ENCODE data around the gene MACROD2.

Gene MACROD2

DNA sequence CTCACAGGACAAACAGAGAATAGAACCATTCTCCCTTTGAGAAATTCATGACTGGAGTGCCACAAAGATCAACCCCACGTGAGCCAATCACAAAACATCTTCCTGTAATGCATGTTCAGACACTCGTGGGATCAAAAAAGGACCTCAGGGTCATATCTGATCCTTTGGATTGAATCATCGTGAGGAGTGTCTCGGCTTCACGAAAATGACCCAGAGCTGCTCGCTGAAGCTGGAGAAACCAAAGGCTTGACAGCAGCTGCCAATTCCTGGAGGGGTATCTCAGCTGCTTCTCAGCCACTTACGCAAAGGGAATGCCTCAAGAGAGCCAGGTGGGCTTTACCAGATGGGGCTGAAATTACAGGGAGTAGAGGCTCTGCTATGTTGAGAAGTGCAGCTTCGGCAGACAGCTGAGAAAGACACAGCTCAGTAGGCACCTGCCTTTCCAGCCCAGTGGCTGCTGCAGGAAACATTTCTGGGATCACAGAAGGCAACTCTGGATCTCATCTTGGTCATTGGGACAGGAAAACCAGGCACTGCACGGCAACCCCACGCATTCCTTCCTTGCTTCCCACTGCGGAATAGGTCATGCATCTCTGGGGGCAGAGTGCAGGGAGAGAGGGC, 1764.8 kb downstream of the MACROD2 start:
- DNase-seq (ENCODE audit: low read depth), result no peak
- TF ChIP-seq, protein P1, sequence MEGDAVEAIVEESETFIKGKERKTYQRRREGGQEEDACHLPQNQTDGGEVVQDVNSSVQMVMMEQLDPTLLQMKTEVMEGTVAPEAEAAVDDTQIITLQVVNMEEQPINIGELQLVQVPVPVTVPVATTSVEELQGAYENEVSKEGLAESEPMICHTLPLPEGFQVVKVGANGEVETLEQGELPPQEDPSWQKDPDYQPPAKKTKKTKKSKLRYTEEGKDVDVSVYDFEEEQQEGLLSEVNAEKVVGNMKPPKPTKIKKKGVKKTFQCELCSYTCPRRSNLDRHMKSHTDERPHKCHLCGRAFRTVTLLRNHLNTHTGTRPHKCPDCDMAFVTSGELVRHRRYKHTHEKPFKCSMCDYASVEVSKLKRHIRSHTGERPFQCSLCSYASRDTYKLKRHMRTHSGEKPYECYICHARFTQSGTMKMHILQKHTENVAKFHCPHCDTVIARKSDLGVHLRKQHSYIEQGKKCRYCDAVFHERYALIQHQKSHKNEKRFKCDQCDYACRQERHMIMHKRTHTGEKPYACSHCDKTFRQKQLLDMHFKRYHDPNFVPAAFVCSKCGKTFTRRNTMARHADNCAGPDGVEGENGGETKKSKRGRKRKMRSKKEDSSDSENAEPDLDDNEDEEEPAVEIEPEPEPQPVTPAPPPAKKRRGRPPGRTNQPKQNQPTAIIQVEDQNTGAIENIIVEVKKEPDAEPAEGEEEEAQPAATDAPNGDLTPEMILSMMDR (IDR thresholded peaks at IDR 0.05; ENCODE audit: insufficient read depth, low read depth, low read length, missing control alignments), result no peak
- no peak overlapping the region for H3K4me3 ChIP-seq (ENCODE audit: low read depth, low read length)

DNA sequence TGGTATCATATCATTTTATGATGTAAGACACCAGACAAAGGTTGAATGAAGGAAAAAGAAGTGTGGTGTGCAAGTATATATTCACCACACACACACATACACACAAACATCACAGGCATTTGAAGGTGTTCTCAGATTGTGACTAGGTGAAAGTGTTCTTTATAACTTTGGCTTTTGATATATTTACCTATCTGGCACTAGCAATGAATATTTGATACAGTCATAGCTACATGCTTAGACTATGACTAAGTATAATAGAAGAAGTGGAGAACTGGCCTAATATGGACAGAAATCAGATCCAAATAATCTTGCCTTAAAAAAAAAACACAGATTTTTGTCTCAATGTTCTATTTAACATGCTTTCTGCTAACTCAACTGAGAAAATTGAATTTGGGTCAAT, 1768.0 kb downstream of the MACROD2 start:
- TF ChIP-seq, protein P1 (IDR thresholded peaks at IDR 0.05; ENCODE audit: insufficient read depth, low read depth, low read length, missing control alignments), result no peak
- DNase-seq (ENCODE audit: low read depth), result no peak
- no peak overlapping the region for H3K4me3 ChIP-seq (ENCODE audit: low read depth, low read length)

DNA sequence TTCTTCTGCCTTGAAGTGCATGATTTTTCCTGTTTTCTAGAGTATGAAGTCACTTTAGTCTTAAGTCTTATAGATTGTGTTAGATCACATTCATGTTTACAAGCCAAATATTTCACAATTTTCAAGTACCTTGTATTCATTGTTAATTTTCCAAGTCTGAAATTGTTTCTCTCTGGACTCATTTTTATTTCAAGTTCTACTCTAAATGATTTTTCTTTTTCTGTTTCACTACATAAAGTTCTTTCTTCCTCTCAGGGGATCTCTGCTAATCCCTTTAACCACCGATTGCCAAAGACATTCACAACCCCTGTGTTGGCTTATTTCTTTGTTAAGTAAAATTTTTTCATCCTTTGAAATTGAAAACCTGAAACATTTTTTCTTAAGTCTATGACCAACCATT, 1772.3 kb downstream of the MACROD2 start:
- no peak for DNase-seq (ENCODE audit: low read depth)
- TF ChIP-seq, protein P1 (IDR thresholded peaks at IDR 0.05; ENCODE audit: insufficient read depth, low read depth, low read length, missing control alignments), result no peak
- H3K4me3 ChIP-seq (ENCODE audit: low read depth, low read length), result no peak overlapping the region

DNA sequence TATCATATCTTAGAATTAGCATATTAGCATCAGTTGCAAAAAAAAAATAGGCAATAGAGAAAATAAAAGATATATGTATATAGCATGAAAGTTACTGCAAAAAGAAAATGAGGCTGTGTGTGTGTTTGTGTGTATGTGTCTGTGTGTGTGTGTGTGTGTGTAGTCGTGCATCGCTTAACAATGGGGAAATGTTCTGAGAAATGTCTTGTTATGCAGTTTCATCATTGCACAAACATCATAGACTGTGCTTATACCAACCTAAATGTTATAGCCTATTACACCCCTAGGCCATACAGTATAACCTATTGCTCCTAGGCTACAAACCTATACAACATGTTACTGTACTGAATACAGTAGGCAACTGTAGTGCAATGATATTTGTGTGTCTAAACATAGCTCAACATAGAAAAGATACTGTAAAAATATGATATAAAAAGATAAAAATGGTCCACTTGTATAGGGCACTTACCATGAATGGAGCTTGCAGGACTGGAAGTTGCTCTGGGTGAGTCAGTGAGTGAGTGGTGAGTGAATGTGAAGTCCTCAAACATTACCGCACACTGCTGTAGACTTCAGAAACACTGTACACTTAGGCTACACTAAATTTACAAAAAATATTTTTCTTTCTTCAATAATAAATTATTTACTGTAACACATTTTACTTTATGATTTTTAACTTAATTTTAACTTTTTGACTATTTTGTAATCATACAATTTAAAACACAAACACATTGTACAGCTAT, 1772.9 kb downstream of the MACROD2 start:
- H3K4me3 ChIP-seq (ENCODE audit: low read depth, low read length), result no peak overlapping the region
- TF ChIP-seq, protein P1 (IDR thresholded peaks at IDR 0.05; ENCODE audit: insufficient read depth, low read depth, low read length, missing control alignments), result no peak
- no peak for DNase-seq (ENCODE audit: low read depth)

DNA sequence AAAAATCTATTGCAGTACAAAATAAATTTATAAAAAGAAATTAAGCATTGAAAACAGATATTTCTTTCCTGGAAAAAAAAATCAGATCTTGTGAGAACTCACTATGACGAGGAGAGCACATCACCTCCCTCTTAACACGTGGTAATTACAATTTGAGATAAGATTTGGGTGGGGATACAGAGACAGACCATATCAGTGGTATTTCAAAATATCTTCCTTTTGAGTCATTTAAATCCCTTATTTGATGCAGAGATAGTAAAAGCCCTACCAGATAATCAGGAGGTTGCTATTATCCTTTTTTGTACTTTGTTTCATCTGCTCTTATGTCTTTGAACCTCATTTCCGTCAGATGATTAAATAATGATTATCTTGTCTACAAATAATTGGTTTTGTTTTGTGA, 1777.5 kb downstream of the MACROD2 start:
- no peak for DNase-seq (ENCODE audit: low read depth)
- TF ChIP-seq, protein P1 (IDR thresholded peaks at IDR 0.05; ENCODE audit: insufficient read depth, low read depth, low read length, missing control alignments), result no peak
- H3K4me3 ChIP-seq (ENCODE audit: low read depth, low read length), result no peak overlapping the region

DNA sequence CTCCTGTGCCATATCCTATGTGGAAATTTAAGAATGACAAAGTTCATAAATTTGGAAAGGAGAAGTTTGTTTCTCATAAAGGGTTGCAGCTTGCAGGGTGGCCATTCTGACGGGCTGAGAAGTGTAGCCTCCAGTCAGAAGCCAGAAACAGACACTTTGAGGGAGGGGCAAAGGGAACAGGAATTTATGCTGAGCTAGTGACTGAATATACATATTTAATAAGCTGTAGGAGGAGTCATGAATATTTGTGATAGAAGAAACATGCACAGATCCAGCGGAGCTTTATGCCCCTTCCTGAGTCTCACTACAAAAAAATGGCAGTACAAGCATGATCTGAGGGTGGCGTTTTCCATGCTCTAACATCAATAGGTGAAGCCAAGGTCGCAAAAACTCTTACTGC, 1779.6 kb downstream of the MACROD2 start:
- DNase-seq (ENCODE audit: low read depth), result no peak
- TF ChIP-seq, protein P1 (IDR thresholded peaks at IDR 0.05; ENCODE audit: insufficient read depth, low read depth, low read length, missing control alignments), result no peak
- H3K4me3 ChIP-seq (ENCODE audit: low read depth, low read length), result no peak overlapping the region
